HG02678 (cell line): ENCODE results near the gene SPATS1.
"Not testable (repeated sequence)": the region's sequence is repeated elsewhere in the genome, so short reads cannot be mapped to it uniquely, and the experiment has no call there.

Experiments
- ATAC-seq: cut with Tn5 transposase; IDR thresholded peaks from one replicate; pipeline ENCODE4 v1.9.1; 2021; ENCODE audit warnings: mild to moderate bottlenecking, moderate library complexity; ENCODE audit not compliant: unreplicated experiment

SPATS1 gene

DNA sequence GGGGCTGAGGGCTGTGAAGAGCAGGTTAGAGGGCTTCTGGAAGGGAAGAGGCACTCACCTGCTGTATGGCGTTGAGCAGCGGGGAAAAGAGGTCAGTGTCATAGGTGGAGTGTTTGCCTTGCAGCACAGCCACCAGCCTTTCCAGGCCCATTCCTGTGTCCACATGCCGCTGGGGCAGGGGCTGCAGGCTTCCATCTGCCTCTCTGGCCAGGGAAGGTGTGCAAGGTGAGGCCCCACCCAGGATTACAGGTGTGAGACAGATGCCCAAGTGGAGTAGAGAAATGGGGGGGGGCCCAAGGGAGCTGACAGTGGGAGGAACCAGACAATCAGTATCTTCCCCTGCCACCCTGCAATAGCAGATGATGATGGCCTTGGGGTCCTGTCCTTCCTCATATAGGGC lies 32.2 kb upstream of the SPATS1 start:
- no peak for ATAC-seq

DNA sequence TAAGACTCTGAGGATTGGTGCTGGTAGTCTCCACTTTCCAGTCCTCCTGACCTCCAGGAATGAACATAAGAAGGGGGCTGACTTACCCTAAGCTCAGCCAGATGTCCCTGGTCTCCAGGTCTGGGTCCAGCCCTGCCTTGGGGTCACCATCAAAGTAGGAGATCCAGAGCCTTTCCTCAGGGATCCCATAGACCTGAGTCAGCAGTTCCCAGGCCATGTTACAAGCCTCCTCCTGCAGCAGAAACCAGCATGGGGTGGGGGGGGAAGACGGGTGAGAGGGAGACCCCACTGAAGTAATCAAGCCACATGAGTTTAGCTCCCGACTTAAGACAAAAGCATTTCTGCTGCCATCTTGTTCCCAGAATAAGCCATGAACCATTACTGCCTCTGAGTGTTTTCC lies 31.1 kb upstream of the SPATS1 start:
- no peak for ATAC-seq

DNA sequence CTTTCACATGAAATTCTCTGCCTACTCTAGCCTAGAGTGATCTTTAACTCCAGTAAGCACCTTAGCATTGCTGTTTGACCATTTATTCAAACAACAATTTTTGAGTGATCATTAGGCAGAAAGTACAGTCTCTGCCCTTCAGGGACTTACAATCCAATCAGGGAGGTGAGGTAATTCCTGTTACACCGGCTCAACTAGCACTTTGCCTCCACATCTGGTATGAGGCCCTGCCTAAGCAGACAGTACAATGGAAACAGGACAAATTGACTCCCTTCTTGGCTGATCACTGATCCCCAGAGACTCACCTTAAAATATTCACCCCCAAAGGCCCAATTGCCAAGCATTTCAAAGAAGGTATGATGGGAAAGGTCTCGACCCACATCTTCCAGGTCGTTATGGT lies 30.7 kb upstream of the SPATS1 start:
- no peak for ATAC-seq

- peak; percentile 90 for ATAC-seq
Observed at GRCh38 chr6:44312901-44313788, 29.3 kb upstream of the SPATS1 start, which contains the start of gene AARS2. TSS of gene AARS2 (minus strand) at chr6:44313347. CDS start at chr6:44313323, 24 bp downstream.

- ATAC-seq = not testable (repeated sequence)
Observed at GRCh38 chr6:44314657-44315056, 27.8 kb upstream of the SPATS1 start.

GRCh38 chr6:44315516-44315915 lies 26.9 kb upstream of the SPATS1 start:
- no peak for ATAC-seq

DNA sequence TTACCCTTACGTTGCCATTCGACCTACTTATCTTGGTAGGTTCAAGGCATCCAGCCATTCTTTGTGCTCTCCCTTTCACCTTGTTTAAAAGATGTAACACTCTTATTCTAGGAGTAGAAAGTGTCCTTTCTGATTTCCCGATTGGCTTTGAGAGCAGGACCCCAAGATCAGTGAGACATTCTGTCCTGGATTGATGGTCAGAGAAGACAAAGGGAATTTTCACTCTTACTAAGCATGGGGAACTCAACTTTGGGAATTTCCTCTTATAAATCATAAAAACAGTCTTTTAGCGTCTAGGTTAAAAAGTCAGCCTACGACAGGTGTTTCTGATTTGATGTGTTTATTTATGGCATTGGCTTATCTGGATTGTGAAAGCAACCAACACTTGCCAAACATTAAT lies 26.5 kb upstream of the SPATS1 start:
- no peak for ATAC-seq

- ATAC-seq = no peak
Observed at GRCh38 chr6:44316481-44316880, 26.0 kb upstream of the SPATS1 start.

DNA sequence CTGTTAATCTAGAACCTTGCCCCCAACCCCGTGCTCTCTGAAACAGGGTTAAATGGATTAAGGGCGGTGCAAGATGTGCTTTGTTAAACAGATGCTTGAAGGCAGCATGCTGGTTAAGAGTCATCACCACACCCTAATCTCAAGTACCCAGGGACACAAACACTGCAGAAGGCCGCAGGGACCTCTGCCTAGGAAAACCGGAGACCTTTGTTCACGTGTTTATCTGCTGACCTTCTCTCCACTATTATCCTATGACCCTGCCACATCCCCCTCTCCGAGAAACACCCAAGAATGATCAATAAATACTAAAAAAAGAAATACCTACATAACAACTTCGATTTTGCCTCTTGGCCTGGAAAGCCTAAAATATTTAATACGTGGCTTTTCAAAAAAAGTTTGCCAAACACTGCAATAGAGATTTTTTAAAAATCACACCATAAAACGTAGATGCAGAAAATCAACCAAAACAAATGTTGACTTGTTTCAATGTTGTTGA lies 25.3 kb upstream of the SPATS1 start:
- not testable (repeated sequence) for ATAC-seq

GRCh38 chr6:44321210-44321609 lies 21.2 kb upstream of the SPATS1 start:
- no peak for ATAC-seq

- no peak for ATAC-seq
Observed at GRCh38 chr6:44327096-44327495, 15.4 kb upstream of the SPATS1 start.

DNA sequence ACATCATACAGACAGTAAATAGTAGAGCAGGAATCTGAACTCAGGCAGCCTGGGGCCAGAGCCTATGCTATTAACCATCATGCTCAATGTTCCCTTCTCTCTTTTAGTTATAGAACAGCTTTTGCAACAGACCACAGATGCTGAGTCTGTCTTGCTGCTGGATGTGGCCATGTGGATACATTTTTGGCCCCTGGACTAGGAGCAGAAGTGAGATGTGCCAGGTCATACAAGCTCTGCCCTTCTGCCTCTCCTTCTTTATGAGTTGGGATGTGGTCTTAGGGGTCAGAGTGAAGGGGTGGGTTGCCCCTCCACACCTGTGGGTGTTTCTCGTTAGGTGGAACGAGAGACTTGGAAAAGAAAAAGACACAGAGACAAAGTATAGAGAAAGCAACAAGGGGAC lies 14.7 kb upstream of the SPATS1 start:
- no peak for ATAC-seq

DNA sequence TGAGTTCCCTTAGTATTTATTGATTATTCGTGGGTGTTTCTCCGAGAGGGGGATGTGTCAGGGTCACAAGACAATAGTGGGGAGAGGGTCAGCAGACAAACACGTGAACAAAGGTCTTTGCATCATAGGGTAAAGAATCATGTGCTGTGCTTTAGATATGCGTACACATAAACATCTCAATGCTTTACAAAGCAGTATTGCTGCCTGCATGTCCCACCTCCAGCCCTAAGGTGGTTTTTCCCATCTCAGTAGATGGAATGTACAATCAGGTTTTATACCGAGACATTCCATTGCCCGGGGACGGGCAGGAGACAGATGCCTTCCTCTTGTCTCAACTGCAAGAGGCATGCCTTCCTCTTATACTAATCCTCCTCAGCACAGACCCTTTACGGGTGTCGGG lies 14.2 kb upstream of the SPATS1 start:
- ATAC-seq = not testable (repeated sequence)

DNA sequence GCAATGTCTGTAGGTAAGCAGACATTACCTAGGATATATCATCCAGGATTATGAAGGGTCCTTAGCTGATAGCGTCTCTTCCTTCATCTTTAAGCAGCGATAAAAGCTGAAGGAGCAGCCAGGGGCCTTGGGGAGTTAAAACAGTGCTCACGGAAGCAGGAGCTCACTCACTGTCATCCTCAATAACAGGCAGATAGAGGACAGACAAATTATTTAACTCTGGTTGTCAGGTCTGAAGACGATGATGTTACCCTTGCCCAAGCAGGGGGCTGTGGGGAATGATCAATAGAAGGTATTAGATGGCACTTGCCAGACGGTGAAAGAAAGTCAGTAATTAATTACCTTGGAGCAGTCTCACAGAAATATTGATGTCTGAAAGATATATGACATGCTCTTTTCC lies 12.6 kb upstream of the SPATS1 start:
- no peak for ATAC-seq

DNA sequence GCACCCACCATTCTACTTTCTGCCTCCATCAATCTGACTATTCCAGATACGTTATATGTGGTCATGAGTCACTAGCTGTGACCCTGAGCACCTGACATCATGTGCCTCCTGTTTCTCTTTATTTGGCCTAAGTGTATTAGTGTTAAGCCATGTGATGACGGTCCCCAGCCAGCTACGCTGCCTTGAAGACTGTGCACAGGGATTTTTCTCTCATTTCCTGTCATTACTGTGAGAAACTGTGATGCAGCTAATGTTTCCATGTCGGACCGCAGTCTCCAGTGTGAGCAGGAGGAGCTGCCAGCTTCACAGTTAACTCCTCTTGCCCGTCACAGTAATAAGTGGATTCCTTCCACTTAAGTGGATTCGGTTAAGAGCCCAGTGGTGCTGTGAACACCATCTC lies 9.9 kb upstream of the SPATS1 start:
- ATAC-seq = no peak

DNA sequence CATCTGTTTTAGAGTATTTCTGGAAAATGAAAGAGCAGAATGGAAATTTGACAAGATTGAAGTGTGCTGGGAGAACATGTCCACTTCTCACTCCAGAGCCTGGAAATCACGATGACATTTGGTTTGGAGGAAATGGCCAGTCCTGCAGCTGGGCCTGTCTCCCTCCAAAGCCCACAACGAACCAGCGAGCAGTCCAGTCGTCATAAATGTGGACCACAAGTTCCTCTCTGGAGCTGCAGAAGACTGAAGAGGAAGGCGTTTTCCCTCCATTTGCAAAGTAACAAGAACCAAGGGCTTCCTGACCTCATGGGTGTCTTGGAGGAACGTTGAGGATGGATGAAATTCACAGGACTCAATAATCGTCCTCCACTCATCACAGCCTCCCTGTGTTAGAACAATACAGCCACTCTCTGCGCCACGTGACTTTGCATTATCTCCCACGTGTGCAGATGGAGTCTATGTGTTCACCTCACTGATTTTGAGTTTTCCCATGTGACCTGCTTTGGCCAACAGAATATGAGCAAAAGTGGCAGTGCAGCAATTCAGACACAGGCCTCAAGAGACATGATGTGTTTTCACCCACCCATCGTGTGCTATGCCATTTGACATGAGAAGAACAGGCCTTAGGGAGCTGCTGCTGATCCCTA lies 9.1 kb upstream of the SPATS1 start:
- ATAC-seq = no peak

DNA sequence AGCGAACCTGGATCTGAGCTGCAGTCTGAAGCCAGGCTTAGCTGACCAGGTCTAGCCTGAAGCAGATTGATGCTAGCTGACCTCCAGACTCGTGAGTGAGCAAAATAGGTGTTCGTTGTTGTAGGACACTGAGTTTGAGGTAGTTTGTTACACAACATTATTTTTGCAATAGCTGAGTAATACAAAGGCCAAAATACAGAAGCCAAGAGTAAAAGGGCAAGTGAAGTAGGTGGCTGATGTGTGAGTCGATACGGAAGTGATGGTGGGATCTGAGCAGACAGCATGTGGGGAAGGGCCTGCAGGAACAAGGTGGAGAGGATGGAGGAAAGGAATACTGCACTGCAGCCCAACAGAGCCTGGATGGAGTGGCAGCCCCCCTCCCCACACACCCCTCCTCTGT lies 8.5 kb upstream of the SPATS1 start:
- no peak for ATAC-seq

DNA sequence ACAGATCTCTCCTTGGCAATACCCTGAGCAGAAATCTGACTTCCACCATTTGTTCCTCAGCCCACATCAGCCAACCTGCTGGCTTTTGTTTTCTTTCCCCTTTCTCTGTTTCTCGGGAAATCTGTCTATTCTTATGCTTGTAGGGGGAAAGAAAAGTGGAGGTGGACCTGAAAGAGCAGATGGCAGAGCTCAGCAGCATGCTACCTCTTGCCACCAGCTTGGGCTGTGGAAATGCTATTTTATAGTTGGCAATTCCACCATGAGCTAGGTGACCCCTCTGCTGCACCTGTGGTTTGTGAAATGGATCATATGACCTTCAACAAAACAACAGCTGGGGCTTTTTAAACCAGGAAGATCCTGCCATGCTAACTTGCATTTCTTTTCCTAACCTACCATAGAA lies 6.8 kb upstream of the SPATS1 start:
- ATAC-seq = no peak

DNA sequence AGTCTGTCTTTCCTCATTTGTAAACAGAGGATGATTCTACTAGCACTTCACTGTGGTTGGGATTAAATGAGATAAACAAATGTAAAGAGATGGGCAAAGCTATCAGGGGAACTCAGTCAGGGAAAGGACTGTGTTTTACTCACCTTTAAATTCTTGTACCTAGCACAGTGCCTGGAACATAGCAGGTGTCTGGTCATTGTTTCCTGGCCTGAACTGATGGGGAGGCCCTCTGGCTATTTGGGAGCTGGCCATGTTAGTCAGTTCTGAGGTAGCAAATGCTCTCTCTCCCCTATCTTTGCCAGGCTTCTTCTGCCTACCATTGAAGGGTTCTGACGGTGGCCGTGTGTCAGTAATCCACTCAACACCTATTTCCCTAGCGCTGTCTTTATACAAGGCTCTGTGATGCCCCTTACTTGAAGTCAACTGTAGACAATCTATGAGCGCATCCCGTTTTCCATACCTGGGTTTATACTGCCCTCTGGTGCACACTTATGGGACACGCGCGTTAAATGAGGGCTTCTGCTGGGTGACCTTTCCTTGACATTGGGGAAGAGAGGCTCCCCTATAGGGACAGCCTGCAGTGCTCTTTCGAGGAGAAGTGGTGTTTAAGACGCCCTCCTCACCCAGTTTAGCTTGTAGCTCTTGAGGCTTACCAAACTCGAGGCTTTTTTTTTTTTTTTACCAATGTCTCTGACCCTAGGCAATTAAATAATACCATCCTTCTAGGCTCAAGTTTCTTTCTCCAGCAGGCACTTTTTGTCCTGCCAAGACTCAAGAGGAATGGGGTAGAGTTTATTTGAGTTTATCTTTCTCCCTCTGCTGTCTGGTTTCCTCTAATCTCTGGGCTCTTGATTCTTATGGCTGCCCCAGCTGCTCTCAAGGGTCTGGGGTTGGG lies 4.0 kb upstream of the SPATS1 start:
- peak; percentile 61 for ATAC-seq

- ATAC-seq = no peak
Observed at GRCh38 chr6:44339301-44339700, 3.1 kb upstream of the SPATS1 start.
